GM13977 (cell line): ENCODE data around the gene CDC42BPG.
A peak's percentile ranks its signal among the peaks of the same experiment; 100 is the strongest.

ENCODE experiments used
- DNase-seq: peaks from one replicate; pipeline ENCODE4 v3.0.0; 2012; ENCODE audit warnings: low spot score
- in situ Hi-C: fragments of 300-500 bp; cut with MboI; formaldehyde crosslinking; loops from one replicate; pipeline ENCODE4 v1.12.0; 2022; ENCODE audit warnings: low sequenced_read_pairs, low pct_unique_long_range_greater_than_20kb, mixed read lengths, inconsistent platforms; ENCODE audit not compliant: unreplicated experiment
- TF ChIP-seq, protein P1 (sequence below): IDR thresholded peaks from 2 replicates; pipeline ENCODE4 v1.5.1; 2012; ENCODE audit warnings: mild to moderate bottlenecking, control low read depth; ENCODE audit not compliant: insufficient read depth; ENCODE audit errors: extremely low read depth, missing control alignments

CDC42BPG gene

GRCh38 chr11:64878494-64879243, 34.2 kb upstream of the CDC42BPG start, which contains the start of gene EHD1:
Gene EHD1, minus strand, starts transcription at chr11:64878621. Its CDS starts 157 bp downstream, at chr11:64878464.
- in situ Hi-C loops = no loop called here
- TF ChIP-seq, protein P1, sequence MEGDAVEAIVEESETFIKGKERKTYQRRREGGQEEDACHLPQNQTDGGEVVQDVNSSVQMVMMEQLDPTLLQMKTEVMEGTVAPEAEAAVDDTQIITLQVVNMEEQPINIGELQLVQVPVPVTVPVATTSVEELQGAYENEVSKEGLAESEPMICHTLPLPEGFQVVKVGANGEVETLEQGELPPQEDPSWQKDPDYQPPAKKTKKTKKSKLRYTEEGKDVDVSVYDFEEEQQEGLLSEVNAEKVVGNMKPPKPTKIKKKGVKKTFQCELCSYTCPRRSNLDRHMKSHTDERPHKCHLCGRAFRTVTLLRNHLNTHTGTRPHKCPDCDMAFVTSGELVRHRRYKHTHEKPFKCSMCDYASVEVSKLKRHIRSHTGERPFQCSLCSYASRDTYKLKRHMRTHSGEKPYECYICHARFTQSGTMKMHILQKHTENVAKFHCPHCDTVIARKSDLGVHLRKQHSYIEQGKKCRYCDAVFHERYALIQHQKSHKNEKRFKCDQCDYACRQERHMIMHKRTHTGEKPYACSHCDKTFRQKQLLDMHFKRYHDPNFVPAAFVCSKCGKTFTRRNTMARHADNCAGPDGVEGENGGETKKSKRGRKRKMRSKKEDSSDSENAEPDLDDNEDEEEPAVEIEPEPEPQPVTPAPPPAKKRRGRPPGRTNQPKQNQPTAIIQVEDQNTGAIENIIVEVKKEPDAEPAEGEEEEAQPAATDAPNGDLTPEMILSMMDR = peak; percentile 83
- peak; percentile 100 for DNase-seq

DNA sequence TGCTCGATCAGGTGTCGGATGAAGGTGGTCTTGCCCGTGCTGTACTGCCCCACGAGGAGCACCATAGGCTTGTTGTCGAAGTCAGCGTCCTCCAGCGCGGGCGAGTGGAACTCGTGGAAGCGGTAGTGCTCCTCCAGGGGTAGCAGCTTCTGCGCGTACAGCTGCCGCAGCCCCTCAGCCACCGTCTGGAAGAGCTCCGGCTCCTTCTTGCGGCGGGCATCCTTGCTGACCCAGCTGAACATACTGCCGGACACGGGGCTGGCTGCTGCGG, 33.7 kb upstream of the CDC42BPG start:
- TF ChIP-seq, protein P1 = no peak
- in situ Hi-C loops = no loop called here
- no peak for DNase-seq

DNA sequence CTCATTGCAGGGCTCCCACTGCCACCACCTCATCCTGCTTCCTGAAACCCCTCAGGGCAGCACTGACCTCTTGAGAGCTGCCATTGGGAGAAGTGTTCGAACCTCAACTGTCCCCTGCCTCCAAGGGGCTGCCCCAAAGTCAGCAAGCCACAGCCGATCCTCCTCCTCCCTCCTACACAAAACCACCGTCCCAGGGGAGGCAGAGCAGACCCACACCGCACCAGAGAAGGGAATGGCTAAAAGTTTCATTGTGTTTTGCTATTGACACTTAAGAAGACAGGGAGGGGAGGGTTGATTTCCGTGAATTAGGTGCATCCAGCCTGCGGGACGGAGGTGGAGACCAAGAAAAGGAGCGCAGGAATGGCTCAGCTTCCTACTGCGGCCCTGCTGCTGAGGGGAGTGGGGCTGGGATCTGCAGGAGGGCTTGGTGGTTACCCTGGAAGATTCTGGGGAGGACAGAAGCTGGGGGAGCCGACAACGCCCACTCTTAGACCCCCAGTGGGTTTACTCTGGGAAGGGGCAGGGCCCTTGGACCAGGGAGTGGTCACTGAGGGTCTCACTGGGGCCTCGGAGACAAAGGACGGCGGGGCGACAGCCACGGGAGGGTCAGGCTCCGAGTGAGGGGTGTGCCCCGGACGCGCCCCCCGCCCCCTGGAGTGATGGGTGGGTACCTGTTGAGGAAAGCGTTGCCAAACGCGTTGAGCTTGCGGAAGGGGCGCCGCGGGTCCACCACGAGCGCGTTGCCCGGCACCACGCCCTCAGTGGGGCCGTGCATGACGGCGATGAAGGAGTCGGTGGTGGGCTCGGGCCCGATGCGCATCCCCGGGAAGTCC, 33.2 kb upstream of the CDC42BPG start:
- peak; percentile 61 for DNase-seq
- in situ Hi-C loops = no loop called here
- TF ChIP-seq, protein P1 = no peak

- DNase-seq = no peak
- in situ Hi-C loops = no loop called here
Measured at GRCh38 chr11:64876835-64877341, 32.4 kb upstream of the CDC42BPG start.

GRCh38 chr11:64876229-64876750, 31.8 kb upstream of the CDC42BPG start:
- in situ Hi-C loops = no loop called here
- TF ChIP-seq, protein P1 = no peak
- DNase-seq = no peak

More at GRCh38 chr11:64876835-64877341, 32.4 kb upstream of the CDC42BPG start:
- TF ChIP-seq, protein P1 = no peak

DNA sequence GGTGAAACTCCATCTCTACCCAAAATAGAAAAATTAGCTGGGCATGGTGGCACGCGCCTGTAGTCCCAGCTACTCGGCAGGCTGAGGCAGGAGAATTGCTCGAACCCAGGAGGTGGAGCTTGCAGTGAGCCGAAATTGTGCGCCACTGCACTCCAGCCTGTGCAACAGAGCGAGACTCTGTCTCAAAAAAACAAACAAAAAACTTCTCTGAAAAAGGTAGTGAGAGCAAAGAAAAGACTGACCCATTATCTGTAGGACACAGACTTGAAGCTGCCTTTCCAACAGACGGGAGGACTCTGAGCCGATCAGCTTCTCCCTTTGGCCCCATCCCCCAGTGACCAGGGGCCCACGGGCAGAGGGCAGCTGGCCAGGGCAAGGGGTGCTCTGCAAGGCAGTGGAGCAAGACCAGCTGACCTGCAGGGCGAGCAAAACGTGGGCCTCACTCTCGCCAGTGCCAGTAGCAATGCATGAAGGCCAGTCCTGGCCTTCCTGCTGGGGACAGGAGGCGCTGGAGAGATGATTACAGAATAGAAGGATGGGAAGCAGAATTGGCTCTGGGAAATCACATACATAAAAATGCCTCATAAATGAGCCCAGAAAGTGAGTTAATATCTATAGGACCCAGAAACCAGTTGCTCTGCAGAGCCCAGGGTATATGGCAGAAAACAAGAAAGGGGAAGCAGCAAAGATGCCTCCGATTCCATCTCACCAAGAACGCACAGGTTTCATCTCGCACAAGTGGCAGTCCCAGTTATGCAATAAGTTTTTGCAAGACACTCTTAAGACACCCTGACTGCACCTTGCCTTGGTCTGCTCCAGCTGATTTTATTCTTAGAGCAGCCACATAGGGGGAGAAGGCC, 31.1 kb upstream of the CDC42BPG start:
- TF ChIP-seq, protein P1 = no peak
- in situ Hi-C loops = no loop called here
- no peak for DNase-seq
